ENCODE measurements around the gene TAS2R20. TPM values are rescaled to one million over a fixed set of nuclear protein-coding genes. Genes with fewer than 3 reads are reported as not detected.

TAS2R20 gene
- total and polyA plus RNA-seq, 11 donors, result 0.18 to 1.1 (median 0.52) TPM; not detected in 1

GRCh38 chr12:10974965-10975364 lies 23.1 kb downstream of the TAS2R20 start:
- no peak overlapping the region for H3K4me3 ChIP-seq
- H3K27ac ChIP-seq, result no peak overlapping the region
- 91 to 94% (median 92%) methylated on average over 3 of the region's 3 CpGs for WGBS, 4 donors
- H3K27me3 ChIP-seq, result no peaks in the 10 kb centered on the region
- intact Hi-C loops (cut with DNase I), result no loop called here
- TF ChIP-seq CTCF (IDR thresholded peaks at IDR 0.05) (no peak), POLR2A (IDR thresholded peaks at IDR 0.05) (no peak)
- no peaks in the 10 kb centered on the region for H3K4me1 ChIP-seq
- DNase-seq, result no peak
- peaks cover 0 to 3% (median 0%) of the 10 kb centered on the region in 9 donors for H3K36me3 ChIP-seq
- ATAC-seq, result no peak
- no peaks in the 10 kb centered on the region for H3K9me3 ChIP-seq

GRCh38 chr12:10968765-10969456 lies 29.2 kb downstream of the TAS2R20 start:
- Histone ChIP-seq H3K27me3 (no peaks in the 10 kb centered on the region), H3K27ac (no peak overlapping the region), H3K4me3 (no peak overlapping the region), H3K36me3 (peaks cover 0 to 3% (median 0%) of the 10 kb centered on the region in 9 donors), H3K4me1 (peaks cover 0 to 13% (median 2%) of the 10 kb centered on the region in 12 donors), H3K9me3 (no peaks in the 10 kb centered on the region)
- intact Hi-C loops (cut with DNase I), result loop anchor here in 3 of 10 donors (10.0 kb wide), 3 partner anchors 206 to 236 kb away; partner anchors contain the start of gene SMIM10L1 (in 1 of the 3)
- no peak for TF ChIP-seq CTCF (IDR thresholded peaks at IDR 0.05)
- no peak for TF ChIP-seq POLR2A (IDR thresholded peaks at IDR 0.05)
- ATAC-seq (peak in 3 of 4 donors; percentile 55 to 78 (median 67)), DNase-seq (peak in 2 of 5 donors; percentile 34 to 45)
- WGBS, 4 donors, result 56 to 63% (median 59%) methylated on average over 13 to 15 of the region's 15 CpGs

GRCh38 chr12:10967409-10967808 lies 30.7 kb downstream of the TAS2R20 start:
- 63 to 76% (median 64%) methylated on average over 2 of the region's 2 CpGs for WGBS, 4 donors
- ATAC-seq (no peak), DNase-seq (no peak)
- peaks cover 0 to 13% (median 2%) of the 10 kb centered on the region in 12 donors for H3K4me1 ChIP-seq
- H3K27ac ChIP-seq, result no peak overlapping the region
- H3K9me3 ChIP-seq, result no peaks in the 10 kb centered on the region
- TF ChIP-seq CTCF (IDR thresholded peaks at IDR 0.05) (no peak), POLR2A (IDR thresholded peaks at IDR 0.05) (no peak)
- intact Hi-C loops (cut with DNase I), result loop anchor here in 3 of 10 donors (10.0 kb wide), 3 partner anchors 207 to 237 kb away; partner anchors contain the start of gene SMIM10L1 (in 1 of the 3)
- no peaks in the 10 kb centered on the region for H3K27me3 ChIP-seq
- H3K4me3 ChIP-seq, result no peak overlapping the region
- H3K36me3 ChIP-seq, result no peaks in the 10 kb centered on the region

GRCh38 chr12:10966314-10966713 lies 31.8 kb downstream of the TAS2R20 start:
- no peak for ATAC-seq
- H3K4me1 ChIP-seq, result peaks cover 0 to 13% (median 2%) of the 10 kb centered on the region in 12 donors
- no peaks in the 10 kb centered on the region for H3K36me3 ChIP-seq
- TF ChIP-seq CTCF (IDR thresholded peaks at IDR 0.05) (no peak), POLR2A (IDR thresholded peaks at IDR 0.05) (no peak)
- H3K9me3 ChIP-seq, result no peaks in the 10 kb centered on the region
- intact Hi-C loops (cut with DNase I), result loop anchor here in 3 of 10 donors (10.0 kb wide), 3 partner anchors 208 to 238 kb away; partner anchors contain the start of gene SMIM10L1 (in 1 of the 3)
- H3K27me3 ChIP-seq, result no peaks in the 10 kb centered on the region
- no peak overlapping the region for H3K4me3 ChIP-seq
- H3K27ac ChIP-seq, result no peak overlapping the region
- DNase-seq, result no peak

Measured in heart left ventricle (tissue), 16 donors.